ENCODE results near the gene SPIC. TPM values are rescaled to one million over a fixed set of nuclear protein-coding genes. Genes with fewer than 3 reads are reported as not detected.

Gene SPIC
- total and polyA plus RNA-seq, 2 of the 8 experiments (the other 6 are each of a cell fraction or from before 2014, with no cell fraction given) = not detected

- no peak overlapping the region for H2AFZ ChIP-seq (ENCODE audit: low read length)
- H3K36me3 ChIP-seq (ENCODE audit: control insufficient read depth in 2 of 4, insufficient read depth in 4 of 4, low read length in 3 of 4) = no peaks in the 10 kb centered on the region
- H3K27me3 ChIP-seq (replicated peaks in 1 of 4; ENCODE audit: control insufficient read depth in 3 of 4, extremely low read depth in 1 of 4, insufficient read depth in 3 of 4, low read length in 3 of 4) = no peaks in the 10 kb centered on the region
- POLR2A ChIA-PET (ENCODE audit: partially characterized antibody) = no interaction called here
- no peak overlapping the region for H3K27ac ChIP-seq (ENCODE audit: low read depth, low read length)
- no peak overlapping the region for H3K23ac ChIP-seq (ENCODE audit: insufficient read length)
- H4K20me1 ChIP-seq (replicated peaks in 1 of 2; ENCODE audit: control insufficient read depth in 1 of 2, insufficient read depth in 2 of 2, low read length in 2 of 2) = no peaks in the 10 kb centered on the region
- CTCF ChIA-PET (ENCODE audit: partially characterized antibody) = no interaction called here
- no peaks in the 10 kb centered on the region for H3K79me1 ChIP-seq (ENCODE audit: low read depth, low read length)
- H4K91ac ChIP-seq (replicated peaks; ENCODE audit: insufficient read length, low read length) = no peak overlapping the region
- TF ChIP-seq ASH2L (IDR thresholded peaks at IDR 0.05; ENCODE audit: low read length) = no peak
- TF ChIP-seq EP300 (IDR thresholded peaks at IDR 0.05; ENCODE audit: borderline replicate concordance in 1 of 2, low read depth in 2 of 2, low read length in 2 of 2) = no peak
- no peak for TF ChIP-seq ZNF274 (IDR thresholded peaks at IDR 0.05; ENCODE audit: borderline replicate concordance, extremely low read depth, low read length)
- TF ChIP-seq, protein P1, sequence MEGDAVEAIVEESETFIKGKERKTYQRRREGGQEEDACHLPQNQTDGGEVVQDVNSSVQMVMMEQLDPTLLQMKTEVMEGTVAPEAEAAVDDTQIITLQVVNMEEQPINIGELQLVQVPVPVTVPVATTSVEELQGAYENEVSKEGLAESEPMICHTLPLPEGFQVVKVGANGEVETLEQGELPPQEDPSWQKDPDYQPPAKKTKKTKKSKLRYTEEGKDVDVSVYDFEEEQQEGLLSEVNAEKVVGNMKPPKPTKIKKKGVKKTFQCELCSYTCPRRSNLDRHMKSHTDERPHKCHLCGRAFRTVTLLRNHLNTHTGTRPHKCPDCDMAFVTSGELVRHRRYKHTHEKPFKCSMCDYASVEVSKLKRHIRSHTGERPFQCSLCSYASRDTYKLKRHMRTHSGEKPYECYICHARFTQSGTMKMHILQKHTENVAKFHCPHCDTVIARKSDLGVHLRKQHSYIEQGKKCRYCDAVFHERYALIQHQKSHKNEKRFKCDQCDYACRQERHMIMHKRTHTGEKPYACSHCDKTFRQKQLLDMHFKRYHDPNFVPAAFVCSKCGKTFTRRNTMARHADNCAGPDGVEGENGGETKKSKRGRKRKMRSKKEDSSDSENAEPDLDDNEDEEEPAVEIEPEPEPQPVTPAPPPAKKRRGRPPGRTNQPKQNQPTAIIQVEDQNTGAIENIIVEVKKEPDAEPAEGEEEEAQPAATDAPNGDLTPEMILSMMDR (IDR thresholded peaks at IDR 0.05; ENCODE audit: control extremely low read depth in 1 of 3, insufficient read depth in 1 of 3, low read depth in 1 of 3, low read length in 3 of 3) = no peak
- TF ChIP-seq SP2 (IDR thresholded peaks at IDR 0.05; ENCODE audit: low read length) = no peak
- TF ChIP-seq MAFK (IDR thresholded peaks at IDR 0.05; ENCODE audit: low read depth, low read length) = no peak
- no peak for TF ChIP-seq SRF (IDR thresholded peaks at IDR 0.05; ENCODE audit: low read depth, low read length)
- no peak for TF ChIP-seq SP4 (IDR thresholded peaks at IDR 0.05; ENCODE audit: low read length)
- TF ChIP-seq CEBPB (IDR thresholded peaks at IDR 0.05; ENCODE audit: low read depth, low read length) = no peak
- TF ChIP-seq CTBP2 (IDR thresholded peaks at IDR 0.05; ENCODE audit: borderline replicate concordance, insufficient read depth, insufficient read length, low read length) = no peak
- TF ChIP-seq USF2 (IDR thresholded peaks at IDR 0.05; ENCODE audit: low read length) = no peak
- no peak for TF ChIP-seq CREB1 (IDR thresholded peaks at IDR 0.05)
- no peak for TF ChIP-seq HDAC6 (IDR thresholded peaks at IDR 0.05; ENCODE audit: low read depth, low read length)
- no peak overlapping the region for H4K5ac ChIP-seq (ENCODE audit: insufficient read length, low read depth, low read length)
- H4K8ac ChIP-seq (ENCODE audit: extremely low read depth, insufficient read depth, low read length) = no peak overlapping the region
- H2BK120ac ChIP-seq (replicated peaks; ENCODE audit: low read depth, low read length) = no peak overlapping the region
- H3K4me3 ChIP-seq (ENCODE audit: extremely low read depth in 1 of 4, insufficient read depth in 2 of 4, low read depth in 3 of 4, low read length in 4 of 4) = no peak overlapping the region
- no peak overlapping the region for H2BK5ac ChIP-seq (ENCODE audit: low read depth, low read length)
- H3K9ac ChIP-seq (replicated peaks in 1 of 4; ENCODE audit: extremely low read depth in 1 of 4, low read depth in 3 of 4, low read length in 3 of 4) = no peak overlapping the region
- FAIRE-seq (no peak), DNase-seq (ENCODE audit: low read depth in 1 of 2, low spot score in 2 of 2) (no peak)
- no peak overlapping the region for H2BK15ac ChIP-seq (ENCODE audit: low read length)
- no peak overlapping the region for H3K4ac ChIP-seq (replicated peaks; ENCODE audit: insufficient read length, low read depth, low read length)
- H3K23me2 ChIP-seq (ENCODE audit: low read depth, low read length) = no peaks in the 10 kb centered on the region
- no peak overlapping the region for H3K56ac ChIP-seq (replicated peaks; ENCODE audit: insufficient read length, low read depth, low read length)
- H3K4me1 ChIP-seq (replicated peaks in 1 of 4; ENCODE audit: control insufficient read depth in 3 of 4, insufficient read depth in 4 of 4, low read length in 3 of 4) = no peaks in the 10 kb centered on the region
- no peak overlapping the region for H3K14ac ChIP-seq (ENCODE audit: insufficient read length)
- H3K79me2 ChIP-seq (ENCODE audit: control insufficient read depth in 1 of 2, insufficient read depth in 2 of 2, low read length in 2 of 2) = no peaks in the 10 kb centered on the region
- no peak overlapping the region for H2BK12ac ChIP-seq (ENCODE audit: low read depth, low read length)
- H2BK20ac ChIP-seq (ENCODE audit: low read length) = no peak overlapping the region
- no peak overlapping the region for H3K4me2 ChIP-seq (ENCODE audit: insufficient read depth in 1 of 2, low read depth in 2 of 2, low read length in 2 of 2)
- no peak overlapping the region for H2AK5ac ChIP-seq (ENCODE audit: low read depth, low read length)
- H3K9me3 ChIP-seq (ENCODE audit: insufficient read depth in 2 of 2, low read depth in 1 of 2, low read length in 1 of 2) = no peaks in the 10 kb centered on the region
- H3K18ac ChIP-seq (ENCODE audit: extremely low read depth, low read length) = no peak overlapping the region
Measured at GRCh38 chr12:101485021-101485420, 9.9 kb downstream of the SPIC start.
